Stomach (tissue), 9 donors: ENCODE results near the gene ARHGEF10L. TPM values are rescaled to one million over a fixed set of nuclear protein-coding genes. Genes with fewer than 3 reads are reported as not detected.

Experiments used
- DNase-seq, 2 donors: peaks; one replicate each; pipeline versions ENCODE4 v3.0.0 to v3.0.0-alpha.2; 2013 to 2019
- H3K27ac ChIP-seq, 5 donors: fragments of 200-600 bp in 4 of 5; sonication (generic) in 4 of 5; one replicate each; pipeline ENCODE4 v1.5.1; 2013 to 2019; ENCODE audit warnings: mild to moderate bottlenecking in 1 of 5, moderate library complexity in 1 of 5
- H3K27me3 ChIP-seq, 3 donors: fragments of 200-600 bp; sonication (generic); one replicate each; pipeline ENCODE4 v1.5.1; 2017 to 2019; ENCODE audit warnings: mixed run types in 1 of 3
- H3K36me3 ChIP-seq, 4 donors: fragments of 200-600 bp; sonication (generic); 1 replicate in 3 of 4; 2 replicates in 1 of 4; pipeline ENCODE4 v1.5.1; 2016 to 2019
- H3K4me1 ChIP-seq, 4 donors: fragments of 200-600 bp; sonication (generic); one replicate each; pipeline ENCODE4 v1.5.1; 2016 to 2019
- H3K4me3 ChIP-seq, 4 donors: fragments of 200-600 bp; sonication (generic) in 3 of 4; one replicate each; pipeline ENCODE4 v1.5.1; 2016 to 2019; ENCODE audit warnings: mild to moderate bottlenecking in 1 of 4
- H3K9me3 ChIP-seq, 4 donors: fragments of 200-600 bp; sonication (generic); one replicate each; pipeline ENCODE4 v1.5.1; 2016 to 2019
- EP300 ChIP-seq: sonication (generic); formaldehyde crosslinking; IDR thresholded peaks from one replicate; pipeline ENCODE4 v1.6.1; 2017; ENCODE audit warnings: antibody characterized with exemption
- POLR2A ChIP-seq, 4 donors: fragments of 450-650 bp; IDR thresholded peaks; one replicate each; pipeline ENCODE4 v1.6.1; 2016; ENCODE audit warnings: antibody characterized with exemption in 4 of 4, control low read depth in 2 of 4, mild to moderate bottlenecking in 1 of 4, moderate library complexity in 1 of 4
- POLR2AphosphoS5 ChIP-seq, 3 donors: sonication (generic); formaldehyde crosslinking; IDR thresholded peaks; one replicate each; pipeline ENCODE4 v1.6.1; 2016; ENCODE audit warnings: antibody characterized with exemption in 3 of 3
- WGBS, 5 donors: extraction: QIAGEN DNeasy Blood & Tissue Kit in 3 of 5; methylation state at CpG; one replicate each; pipeline versions ENCODE4 v1.1.5 to v1.1.7; 2013 to 2018; 5-methylcytosine and 5-hydroxymethylcytosine counted together
- intact Hi-C: fragments of 100-400 bp; cut with DNase I; formaldehyde crosslinking; loops from one replicate; pipeline ENCODE4 v1.15.1; 2023; ENCODE audit warnings: low total_unique reads
- polyA plus RNA-seq, 3 donors: library from polyadenylated mRNA; stranded (reverse); fragments of 200-250 nt; gene quantifications; one replicate each; pipeline ENCODE4 v1.2.3, GENCODE V29; 2013
- total RNA-seq, 5 donors: library from RNA; depleted of rRNA; stranded (reverse); fragments of >200 nt; gene quantifications; one replicate each; pipeline versions ENCODE4 v1.1.0 to v1.2.3, GENCODE V29; 2014 to 2016
- TF ChIP-seq, protein P1 (sequence below), 7 experiments: fragments of 450-650 bp in 4 of 7; fragments of 200-600 bp in 3 of 7; sonication (generic) in 3 of 7; IDR thresholded peaks; one replicate each; pipeline ENCODE4 v1.5.1; 2016 to 2019; ENCODE audit warnings: antibody characterized with exemption in 7 of 7, control low read depth in 2 of 7, mild to moderate bottlenecking in 1 of 7
- donor health status: healthy with polysubstance abuse.
- donor health status: Bipolar disorder and iron deficiency.
- donor health status: healthy.

The ARHGEF10L gene
- total and polyA plus RNA-seq, 8 donors = 15.4 to 329 (median 45.0) TPM

DNA sequence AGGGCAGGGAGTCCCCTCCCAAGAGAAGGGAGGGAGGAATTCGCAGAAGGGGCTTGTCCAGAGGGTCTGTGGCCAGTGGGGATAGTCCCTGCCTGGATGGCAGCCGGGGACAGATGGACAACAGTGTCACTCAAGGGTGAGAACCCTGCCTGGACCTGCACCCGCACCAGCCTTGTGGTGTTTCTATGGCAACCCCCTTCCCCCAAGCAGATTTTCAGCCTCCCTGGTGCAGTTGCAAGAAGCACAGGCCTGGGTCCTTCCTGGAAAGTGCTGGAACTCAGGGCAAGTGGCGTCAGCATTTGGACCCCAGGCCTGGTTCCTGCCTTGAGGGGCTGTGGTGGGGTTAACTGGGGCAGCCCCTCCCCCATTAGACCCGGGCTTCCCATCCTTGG is 131.8 kb downstream of the ARHGEF10L start:
- no peak overlapping the region for H3K27ac ChIP-seq
- 55 to 75% (median 64%) methylated on average over 3 to 5 of the region's 5 CpGs for WGBS, 5 donors
- DNase-seq = no peak
- no peaks in the 10 kb centered on the region for H3K9me3 ChIP-seq
- H3K27me3 ChIP-seq = no peaks in the 10 kb centered on the region
- H3K36me3 ChIP-seq = peaks cover 6 to 66% (median 57%) of the 10 kb centered on the region in 4 donors
- no peak for TF ChIP-seq EP300
- TF ChIP-seq, protein P1, sequence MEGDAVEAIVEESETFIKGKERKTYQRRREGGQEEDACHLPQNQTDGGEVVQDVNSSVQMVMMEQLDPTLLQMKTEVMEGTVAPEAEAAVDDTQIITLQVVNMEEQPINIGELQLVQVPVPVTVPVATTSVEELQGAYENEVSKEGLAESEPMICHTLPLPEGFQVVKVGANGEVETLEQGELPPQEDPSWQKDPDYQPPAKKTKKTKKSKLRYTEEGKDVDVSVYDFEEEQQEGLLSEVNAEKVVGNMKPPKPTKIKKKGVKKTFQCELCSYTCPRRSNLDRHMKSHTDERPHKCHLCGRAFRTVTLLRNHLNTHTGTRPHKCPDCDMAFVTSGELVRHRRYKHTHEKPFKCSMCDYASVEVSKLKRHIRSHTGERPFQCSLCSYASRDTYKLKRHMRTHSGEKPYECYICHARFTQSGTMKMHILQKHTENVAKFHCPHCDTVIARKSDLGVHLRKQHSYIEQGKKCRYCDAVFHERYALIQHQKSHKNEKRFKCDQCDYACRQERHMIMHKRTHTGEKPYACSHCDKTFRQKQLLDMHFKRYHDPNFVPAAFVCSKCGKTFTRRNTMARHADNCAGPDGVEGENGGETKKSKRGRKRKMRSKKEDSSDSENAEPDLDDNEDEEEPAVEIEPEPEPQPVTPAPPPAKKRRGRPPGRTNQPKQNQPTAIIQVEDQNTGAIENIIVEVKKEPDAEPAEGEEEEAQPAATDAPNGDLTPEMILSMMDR (IDR thresholded peaks at IDR 0.05) = no peak
- TF ChIP-seq POLR2A (IDR thresholded peaks at IDR 0.05) = no peak
- H3K4me1 ChIP-seq = peaks cover 0 to 33% (median 16%) of the 10 kb centered on the region in 4 donors
- no peak overlapping the region for H3K4me3 ChIP-seq
- intact Hi-C loops = no loop called here

DNA sequence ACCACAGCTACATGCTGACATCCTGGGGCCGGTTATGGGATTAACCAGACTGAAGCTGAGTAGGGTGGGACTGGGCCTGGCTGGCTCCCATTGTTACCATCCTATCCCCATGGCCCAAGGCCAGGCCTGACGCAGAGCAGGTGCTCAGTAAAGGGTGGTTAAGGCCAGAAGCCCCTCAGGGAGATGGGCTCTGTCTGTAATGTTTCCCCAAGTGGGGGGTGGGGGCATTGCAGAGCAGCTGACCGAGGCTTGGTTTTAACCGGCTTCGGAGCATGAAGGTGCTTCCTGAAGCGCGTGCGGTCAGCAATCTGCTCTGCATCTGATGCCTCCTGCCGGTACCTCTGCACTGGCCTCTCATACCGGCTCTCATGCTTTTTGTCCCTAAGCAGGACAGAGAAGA is 132.2 kb downstream of the ARHGEF10L start:
- no peak overlapping the region for H3K4me3 ChIP-seq
- intact Hi-C loops = no loop called here
- peak in 1 of 2 donors; percentile 48 for DNase-seq
- peaks cover 6 to 65% (median 55%) of the 10 kb centered on the region in 4 donors for H3K36me3 ChIP-seq
- TF ChIP-seq EP300 (no peak), POLR2A (IDR thresholded peaks at IDR 0.05) (no peak)
- no peaks in the 10 kb centered on the region for H3K27me3 ChIP-seq
- 45 to 80% (median 70%) methylated on average over 7 to 10 of the region's 10 CpGs for whole genome bisulfite sequencing, 5 donors
- H3K4me1 ChIP-seq = peaks cover 0 to 33% (median 16%) of the 10 kb centered on the region in 4 donors
- no peaks in the 10 kb centered on the region for H3K9me3 ChIP-seq
- H3K27ac ChIP-seq = no peak overlapping the region

DNA sequence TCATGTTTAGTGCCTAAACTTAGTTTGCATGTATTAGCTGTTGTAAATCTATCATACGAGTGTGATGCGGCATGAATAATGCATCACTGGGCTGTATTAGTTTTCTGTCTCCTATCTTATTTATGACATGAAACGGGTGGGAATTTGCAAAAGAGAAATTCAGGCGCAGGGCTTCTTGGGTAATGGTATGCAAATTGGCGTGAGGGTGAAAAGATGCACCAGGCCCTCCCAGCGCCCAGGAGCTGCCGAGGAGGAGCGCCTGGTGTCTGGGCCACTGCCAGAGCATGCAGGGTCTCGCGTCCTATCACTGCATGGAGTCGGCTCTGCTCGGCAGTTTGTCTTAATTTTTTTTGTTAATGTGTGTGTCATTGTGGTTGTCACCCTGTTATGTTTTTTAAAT is 132.7 kb downstream of the ARHGEF10L start:
- Histone ChIP-seq H3K27me3 (no peaks in the 10 kb centered on the region), H3K4me1 (peaks cover 0 to 33% (median 16%) of the 10 kb centered on the region in 4 donors), H3K4me3 (no peak overlapping the region), H3K9me3 (no peaks in the 10 kb centered on the region), H3K36me3 (peaks cover 6 to 65% (median 55%) of the 10 kb centered on the region in 4 donors), H3K27ac (no peak overlapping the region)
- DNase-seq = peak in 1 of 2 donors; percentile 54
- WGBS, 5 donors = 72 to 86% (median 78%) methylated on average over 12 of the region's 12 CpGs
- intact Hi-C loops = no loop called here
- TF ChIP-seq EP300 (no peak), POLR2AphosphoS5 (IDR thresholded peaks at IDR 0.05) (no peak)
- TF ChIP-seq, protein P1 (IDR thresholded peaks at IDR 0.05) = no peak

DNA sequence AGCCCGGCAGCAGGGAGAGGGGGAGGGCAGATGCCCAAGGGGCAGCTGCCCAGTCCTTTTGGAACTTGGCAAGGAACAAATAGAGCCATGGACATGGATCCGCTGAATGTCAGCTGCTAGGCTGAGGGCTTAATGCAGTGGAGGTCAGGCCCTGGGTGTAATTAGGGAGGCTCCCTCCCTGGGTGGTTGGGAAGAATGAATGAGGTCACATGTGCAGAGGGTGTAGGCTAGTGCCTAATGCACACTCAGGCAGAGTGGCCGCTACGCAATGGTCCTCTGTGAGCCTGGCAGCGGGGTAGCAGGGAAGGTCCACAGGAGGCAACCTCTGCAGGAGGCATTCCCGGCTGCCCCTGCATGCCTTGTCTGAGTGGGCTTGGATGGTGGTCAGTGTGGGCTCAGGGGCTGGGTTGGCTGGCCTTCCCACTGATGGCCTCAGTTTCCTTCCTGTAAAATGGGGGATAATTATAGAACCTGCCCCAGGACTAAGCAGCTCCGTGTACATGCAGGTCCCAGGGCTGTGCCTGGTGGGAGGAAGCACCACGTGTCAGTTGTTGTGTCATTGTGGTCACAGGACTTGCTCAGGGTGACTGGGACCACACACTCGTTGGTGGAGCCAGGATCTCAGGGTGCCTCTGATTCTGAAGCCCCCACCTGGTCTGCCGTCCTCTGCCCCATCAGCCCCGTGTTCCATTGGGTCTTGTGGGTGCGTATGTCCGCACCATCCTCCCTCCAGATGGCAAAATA is 134.0 kb downstream of the ARHGEF10L start:
- 64 to 86% (median 81%) methylated on average over 9 to 13 of the region's 13 CpGs for WGBS, 5 donors
- intact Hi-C loops = no loop called here
- Histone ChIP-seq H3K9me3 (no peaks in the 10 kb centered on the region), H3K4me3 (no peak overlapping the region), H3K27ac (no peak overlapping the region), H3K27me3 (no peaks in the 10 kb centered on the region), H3K4me1 (peaks cover 0 to 33% (median 16%) of the 10 kb centered on the region in 4 donors), H3K36me3 (peaks cover 1 to 60% (median 46%) of the 10 kb centered on the region in 4 donors)
- TF ChIP-seq POLR2A (IDR thresholded peaks at IDR 0.05) (no peak), EP300 (no peak), POLR2AphosphoS5 (IDR thresholded peaks at IDR 0.05) (no peak)
- TF ChIP-seq, protein P1 (IDR thresholded peaks at IDR 0.05) = no peak
- no peak for DNase-seq
